A172 (cell line): ENCODE data around the gene DDX3X. TPM values are rescaled to one million over a fixed set of nuclear protein-coding genes. Genes with fewer than 3 reads are reported as not detected.

Source experiments
- DNase-seq: peaks from one replicate; pipeline ENCODE4 v3.0.0-alpha.2; 2015; ENCODE audit warnings: low spot score
- total RNA-seq: library from RNA; depleted of rRNA; stranded (reverse); fragments of >200 nt; shearing (Covaris generic); gene quantifications from 2 replicates; pipeline ENCODE4 v1.2.3, GENCODE V29; 2014

The DDX3X gene
- total RNA-seq, 1 experiment from 2014 or later: 219 TPM

DNA sequence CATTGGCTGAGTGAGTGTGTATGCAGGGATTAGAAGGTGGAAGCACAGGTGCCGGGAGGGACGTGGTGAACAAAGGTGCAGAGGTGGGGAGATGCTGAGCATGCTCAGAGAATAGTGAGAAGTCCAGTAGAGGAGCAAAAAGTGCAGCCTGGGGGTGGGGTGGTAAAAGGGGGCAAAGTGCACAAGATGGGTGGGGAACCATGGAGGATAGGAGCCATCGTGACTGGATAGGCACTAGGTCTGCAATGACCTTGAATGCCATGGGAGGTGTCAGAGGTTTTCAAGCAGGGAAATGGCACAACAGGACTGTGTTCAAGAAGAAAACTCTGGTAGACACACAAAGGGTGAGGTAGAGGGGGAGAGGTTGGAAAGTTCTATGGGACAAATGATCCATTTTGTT is 6.6 kb upstream of the DDX3X start:
- no peak for DNase-seq

DNA sequence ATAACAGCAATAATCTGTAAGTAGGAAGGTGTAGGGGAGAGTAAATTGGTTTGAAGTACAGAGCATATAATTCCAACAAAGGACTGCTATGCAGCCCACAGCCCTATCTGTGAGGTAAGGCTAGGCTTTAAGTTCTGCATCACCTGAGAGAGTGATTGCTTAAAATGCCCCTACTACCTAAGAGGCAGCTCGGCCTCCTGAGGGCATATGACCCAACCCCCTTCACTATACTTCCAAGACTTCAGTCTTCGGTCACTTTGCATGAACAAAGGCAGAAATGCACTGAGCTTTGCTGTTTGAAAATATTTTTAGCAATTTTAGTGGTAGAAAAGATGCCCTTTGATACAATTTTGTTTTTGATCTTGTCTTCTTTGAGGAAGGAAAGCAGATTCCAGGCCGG is 4.9 kb upstream of the DDX3X start:
- DNase-seq: no peak

DNA sequence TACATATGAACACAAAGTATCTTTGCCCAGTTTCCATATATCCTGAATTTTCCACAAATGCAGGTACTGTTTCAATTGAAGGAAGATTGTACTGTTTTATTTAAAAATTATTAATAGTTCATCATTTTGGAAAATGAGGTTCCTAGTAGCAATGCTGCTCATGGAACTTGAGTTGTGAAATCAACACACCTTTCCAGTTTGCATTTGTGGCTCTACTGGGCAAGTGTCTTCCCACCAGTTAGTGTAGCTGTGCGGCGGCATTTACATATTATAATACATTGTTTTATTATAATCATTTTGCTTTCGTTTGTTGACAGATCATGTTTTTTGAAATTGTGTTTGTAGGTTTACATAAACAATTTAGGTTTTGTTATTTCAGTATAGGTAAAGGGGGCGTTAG is 2.0 kb upstream of the DDX3X start:
- no peak for DNase-seq

DNA sequence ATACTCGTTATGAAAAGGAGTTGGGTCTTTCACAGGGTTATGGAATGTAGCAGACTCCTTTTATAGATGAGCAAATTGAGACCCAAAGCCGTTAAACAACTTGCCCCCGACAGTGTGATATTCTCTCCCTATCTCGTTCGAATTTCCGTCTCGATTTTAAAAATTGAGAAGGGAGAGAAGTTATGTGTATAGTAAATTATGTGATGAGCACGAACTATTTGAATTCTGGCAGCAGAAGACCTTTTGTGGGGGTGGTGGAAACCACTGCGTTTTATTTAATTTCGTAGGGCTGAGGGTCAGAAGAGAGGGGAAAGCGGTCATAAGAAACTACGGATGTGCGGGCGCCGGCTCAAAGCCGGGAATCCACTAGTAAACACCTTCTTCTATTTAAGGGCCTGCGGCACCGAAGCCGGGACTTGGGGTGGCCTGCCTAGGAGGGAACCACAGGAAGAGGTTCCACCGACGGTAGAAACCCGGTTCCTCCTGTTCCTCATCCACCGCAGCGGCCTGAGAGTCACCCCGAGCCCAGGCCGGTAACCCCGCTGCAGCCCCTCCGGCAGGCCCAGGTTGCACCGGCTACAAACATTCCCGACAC is 1.5 kb upstream of the DDX3X start:
- peak; percentile 35 for DNase-seq

DNA sequence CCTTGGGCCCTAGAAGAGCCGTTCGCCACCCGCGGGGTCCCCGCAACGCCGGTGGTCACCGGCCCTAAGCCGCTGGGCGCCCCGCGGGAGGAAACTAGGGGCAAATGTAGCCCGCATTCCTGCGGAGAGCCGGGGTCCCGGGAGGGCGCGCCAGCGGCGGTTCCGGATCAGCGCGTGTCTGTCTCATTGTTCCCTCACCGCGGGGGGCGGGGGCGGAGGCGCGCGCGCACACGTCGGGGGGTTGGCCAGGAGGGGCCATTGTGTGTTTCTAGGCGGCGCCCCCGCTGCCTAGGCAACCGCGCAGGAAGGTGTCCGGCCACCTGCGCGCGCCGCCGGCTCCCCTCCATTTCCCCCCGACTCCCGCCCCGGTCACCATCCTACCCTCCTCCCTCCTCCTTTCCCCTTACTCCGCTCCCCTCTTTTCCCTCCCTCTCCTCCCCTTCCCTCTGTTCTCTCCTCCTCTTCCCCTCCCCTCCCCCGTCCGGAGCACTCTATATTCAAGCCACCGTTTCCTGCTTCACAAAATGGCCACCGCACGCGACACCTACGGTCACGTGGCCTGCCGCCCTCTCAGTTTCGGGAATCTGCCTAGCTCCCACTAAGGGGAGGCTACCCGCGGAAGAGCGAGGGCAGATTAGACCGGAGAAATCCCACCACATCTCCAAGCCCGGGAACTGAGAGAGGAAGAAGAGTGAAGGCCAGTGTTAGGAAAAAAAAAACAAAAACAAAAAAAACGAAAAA is 789 bp upstream of the DDX3X start:
- DNase-seq: peak; percentile 83

DNA sequence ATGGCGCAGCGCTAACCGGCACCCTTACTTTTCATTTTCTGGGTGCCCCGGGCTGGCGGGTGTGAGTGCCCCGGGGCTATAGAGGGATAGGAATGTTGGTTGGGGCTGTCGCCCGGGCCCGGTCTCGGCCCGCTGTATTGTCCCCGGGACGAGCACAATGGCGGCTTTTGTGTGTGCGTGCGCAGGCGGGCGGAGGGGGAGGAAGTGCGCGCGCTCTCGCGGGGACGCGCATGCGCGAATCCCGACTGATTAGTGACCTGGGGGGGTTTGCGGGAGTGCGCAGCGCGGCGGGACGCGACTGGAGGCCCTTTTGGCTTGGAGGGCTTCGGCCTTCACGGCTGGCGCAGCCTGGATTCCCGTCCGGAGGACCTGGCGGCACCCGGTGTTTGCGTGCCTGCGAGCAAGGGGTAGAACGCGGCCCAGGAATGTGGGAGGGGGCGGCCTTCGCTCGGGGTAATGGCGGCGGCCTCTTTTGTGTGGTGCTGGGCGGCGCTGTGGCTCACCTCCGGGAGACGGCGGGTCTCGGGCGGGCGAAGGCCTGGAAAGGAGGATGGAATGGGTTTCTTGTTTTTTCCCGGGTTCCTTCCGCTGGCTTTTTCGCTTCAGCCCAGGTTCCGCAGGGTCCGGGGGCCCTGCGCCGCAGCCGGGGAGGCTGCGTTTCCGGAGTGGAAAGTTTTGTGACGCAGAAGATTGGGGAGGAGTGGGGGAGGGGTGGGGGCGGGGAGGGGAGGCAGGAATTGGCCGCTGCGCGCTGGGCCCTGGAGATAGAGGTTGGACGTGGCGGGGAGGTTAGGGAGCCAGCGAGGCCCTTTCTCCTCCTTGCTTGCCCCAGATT is 618 bp downstream of the DDX3X start:
- peak; percentile 69 for DNase-seq

DNA sequence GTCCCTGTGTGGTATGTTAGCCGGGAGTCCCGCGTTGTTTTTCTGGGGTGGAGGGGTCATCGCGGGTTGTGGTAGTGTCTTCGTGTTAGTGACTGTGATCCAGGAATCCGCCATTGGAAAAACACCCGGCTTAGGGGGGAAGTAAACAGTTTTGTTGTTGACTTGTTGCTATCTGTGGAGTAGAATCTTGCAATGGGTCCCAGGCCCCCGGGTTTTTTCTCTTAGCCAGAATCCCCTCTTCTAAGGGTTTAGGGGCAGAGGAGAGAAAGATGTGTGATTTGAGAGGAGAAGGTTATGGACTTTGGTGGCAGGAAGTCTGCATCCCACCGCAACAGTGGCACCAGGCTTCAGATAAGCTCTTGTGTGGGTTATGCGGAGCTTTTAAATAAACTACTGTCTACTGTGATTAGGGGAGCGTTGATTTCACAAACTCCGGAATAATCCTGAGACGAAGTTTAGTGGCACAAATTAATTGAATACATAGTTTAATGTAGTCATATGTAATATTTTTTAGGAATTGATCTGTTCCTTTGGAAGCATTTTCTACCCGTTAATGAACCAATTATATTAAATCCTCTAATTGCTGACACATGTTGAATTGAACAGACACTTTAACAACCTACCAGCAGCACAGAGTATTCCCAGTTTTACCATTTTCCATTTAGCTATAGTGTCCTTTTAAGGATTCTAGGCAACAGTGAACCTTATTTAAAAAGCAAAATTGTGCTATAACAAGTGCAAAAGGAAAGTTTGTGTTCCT is 1.4 kb downstream of the DDX3X start:
- no peak for DNase-seq

DNA sequence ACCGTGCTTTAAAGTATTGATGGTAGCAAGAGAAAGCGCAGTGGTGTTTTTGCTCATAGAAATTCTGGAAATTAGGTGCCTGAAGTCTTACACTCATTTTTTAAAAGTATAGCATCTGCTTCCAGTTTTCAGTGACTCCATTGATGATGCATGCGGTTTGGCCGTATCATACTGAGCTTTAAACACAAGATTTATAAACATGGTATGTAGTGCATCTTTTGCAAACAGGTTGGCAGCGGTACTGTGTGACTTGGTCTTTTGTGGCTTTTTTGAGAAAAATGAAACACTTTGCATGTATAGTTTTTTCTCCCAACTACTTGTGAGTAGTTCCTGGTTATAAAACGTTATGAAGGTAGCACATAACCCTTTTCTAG is 2.0 kb downstream of the DDX3X start:
- DNase-seq: no peak

DNA sequence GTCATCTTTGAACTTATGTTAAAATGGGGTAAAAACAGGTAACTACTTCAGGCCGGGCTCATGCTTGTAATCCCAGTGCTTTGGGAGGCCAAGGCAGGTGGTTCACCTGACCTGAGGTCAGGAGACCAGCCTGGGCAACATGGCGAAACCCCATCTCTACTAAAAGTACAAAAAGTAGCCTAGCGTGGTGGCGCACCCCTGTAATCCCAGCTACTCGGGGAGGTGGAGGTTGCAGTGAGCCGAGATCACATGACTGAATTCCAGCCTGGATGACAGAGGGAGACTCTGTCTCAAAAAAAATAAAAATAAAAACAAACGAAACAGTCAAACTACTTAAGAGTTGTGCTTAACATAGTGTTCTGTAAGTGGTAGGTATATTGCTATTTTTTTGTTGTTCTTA is 2.5 kb downstream of the DDX3X start:
- no peak for DNase-seq

DNA sequence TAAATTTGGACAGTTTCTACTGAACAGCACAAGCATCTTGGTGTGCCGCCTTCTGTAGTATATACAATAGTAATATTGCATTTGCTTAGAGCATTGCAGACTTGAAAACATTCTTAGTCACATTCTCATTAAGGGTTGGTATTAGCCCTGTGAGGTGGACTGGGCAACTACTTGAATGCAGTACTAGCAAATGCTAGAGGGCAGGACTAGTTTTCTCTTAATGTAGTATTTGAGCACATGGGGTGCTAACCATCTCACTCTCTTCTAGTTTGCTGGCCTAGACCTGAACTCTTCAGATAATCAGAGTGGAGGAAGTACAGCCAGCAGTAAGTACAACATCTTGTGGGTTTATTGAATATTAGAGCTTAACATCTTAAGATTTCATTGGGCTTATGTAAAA is 3.2 kb downstream of the DDX3X start:
- no peak for DNase-seq

DNA sequence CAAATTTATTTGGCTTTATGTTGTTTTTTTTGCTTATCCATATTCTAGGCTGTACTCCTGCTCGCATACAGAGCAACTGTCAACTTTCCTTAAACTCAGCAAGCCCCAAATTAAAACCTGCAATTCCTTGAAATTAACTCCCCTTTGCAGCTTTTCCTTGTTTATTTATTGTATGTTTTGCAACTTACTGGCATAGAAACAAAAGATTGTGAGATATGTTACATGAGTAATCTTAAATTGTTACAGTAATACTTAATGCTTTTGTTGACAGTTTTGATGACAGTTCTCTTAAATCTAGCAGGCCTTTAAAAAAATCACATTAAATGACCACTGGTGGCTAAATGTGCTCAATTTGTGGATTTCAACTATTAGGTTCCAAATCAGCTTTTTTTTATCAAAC is 4.5 kb downstream of the DDX3X start:
- DNase-seq: no peak

DNA sequence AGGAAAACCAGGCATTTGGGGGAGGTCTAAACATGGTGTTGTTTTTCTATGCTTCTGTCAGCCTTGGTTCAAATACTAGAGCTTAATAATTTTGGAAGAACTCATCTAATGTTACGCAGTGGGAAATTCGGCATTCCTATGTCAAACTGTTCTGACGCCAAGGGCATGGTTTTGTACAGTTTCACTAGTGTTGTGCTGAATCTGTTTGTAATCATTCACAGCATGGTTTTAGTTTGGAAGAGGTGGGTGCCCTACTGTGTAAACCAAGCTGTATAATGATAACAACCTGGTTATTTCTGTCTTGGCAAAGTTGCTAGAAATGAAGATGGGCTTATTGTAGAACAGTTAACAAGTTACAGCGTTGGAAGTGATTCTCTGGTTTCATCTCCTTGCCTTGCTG is 5.2 kb downstream of the DDX3X start:
- no peak for DNase-seq

DNA sequence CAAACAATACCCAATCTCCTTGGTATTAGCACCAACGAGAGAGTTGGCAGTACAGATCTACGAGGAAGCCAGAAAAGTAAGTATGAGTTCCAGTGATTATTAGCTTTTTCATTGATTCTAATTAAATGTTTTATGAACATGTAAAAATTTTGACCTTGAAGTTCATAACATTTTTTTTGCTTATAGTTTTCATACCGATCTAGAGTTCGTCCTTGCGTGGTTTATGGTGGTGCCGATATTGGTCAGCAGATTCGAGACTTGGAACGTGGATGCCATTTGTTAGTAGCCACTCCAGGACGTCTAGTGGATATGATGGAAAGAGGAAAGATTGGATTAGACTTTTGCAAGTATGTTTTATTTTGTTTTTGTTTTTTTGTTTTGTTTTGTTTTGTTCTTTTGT is 10.1 kb downstream of the DDX3X start:
- DNase-seq: no peak

DNA sequence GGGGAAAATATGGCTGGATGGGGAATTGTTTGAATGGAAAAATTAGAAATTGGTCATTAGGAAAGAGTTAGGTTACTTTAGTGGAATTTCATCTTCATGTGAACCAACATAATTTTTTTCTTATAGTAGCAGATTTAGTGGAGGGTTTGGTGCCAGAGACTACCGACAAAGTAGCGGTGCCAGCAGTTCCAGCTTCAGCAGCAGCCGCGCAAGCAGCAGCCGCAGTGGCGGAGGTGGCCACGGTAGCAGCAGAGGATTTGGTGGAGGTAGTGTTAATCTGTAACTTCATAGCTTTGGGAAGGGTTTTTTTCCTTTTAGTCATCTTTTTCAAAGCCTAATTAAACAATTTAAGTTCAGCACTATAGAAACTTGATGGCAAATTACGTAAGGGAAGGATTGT is 13.2 kb downstream of the DDX3X start:
- no peak for DNase-seq

DNA sequence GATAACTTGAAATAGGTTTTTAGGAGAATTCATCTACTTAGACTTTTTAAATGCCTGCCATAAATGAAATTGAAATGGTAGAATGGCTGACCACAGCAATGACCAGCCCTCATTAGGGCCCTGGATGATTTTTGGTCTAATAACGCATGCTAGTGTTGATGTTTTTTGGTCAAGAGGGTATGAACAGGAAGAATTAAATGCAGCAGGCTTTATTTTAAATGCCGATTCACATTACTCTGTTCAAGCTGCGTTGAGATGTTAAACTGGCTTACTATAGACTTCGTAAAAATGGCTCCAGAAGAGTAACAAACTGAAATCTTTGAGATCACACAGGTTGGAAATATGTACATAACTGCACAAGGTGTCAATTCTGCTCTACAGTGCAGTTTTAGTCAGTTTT is 14.6 kb downstream of the DDX3X start:
- DNase-seq: no peak

DNA sequence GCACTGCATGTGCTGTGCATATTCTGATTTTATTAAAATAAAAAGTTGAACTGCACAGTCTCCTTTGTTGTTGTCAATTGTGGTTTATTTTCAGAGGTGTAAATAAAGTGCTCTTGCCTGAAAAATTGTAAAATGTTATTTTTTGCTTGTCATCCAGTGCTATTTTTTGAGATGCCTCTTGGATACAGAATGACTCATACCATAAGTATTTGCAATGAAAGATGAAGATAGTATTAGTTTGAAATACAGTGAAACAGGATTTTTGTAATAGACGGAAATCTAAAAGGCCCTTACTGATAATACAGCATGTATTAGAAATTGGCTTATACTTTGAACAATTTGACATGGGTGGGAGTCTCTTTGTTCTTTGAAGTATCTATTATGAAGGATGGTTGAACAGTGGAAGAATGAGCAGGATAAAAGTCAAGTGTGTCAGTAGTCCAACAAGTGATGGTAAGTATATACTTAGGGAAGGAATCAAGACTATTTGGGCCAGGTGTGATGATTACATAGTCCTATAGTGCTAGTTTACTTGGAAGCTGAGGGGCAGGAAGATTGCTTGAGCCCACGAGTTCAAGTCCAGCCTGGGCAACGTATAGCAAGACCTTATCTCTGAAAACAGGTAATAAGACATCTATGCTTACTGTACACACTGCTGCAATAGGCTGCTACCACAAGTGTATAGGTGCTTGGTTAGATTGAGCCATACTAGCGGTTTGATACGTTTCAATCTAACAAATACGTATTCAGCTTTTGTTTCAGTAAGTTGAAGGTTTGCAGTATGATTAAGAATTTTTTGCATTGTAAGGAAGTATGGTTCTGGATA is 16.4 kb downstream of the DDX3X start:
- no peak for DNase-seq

DNA sequence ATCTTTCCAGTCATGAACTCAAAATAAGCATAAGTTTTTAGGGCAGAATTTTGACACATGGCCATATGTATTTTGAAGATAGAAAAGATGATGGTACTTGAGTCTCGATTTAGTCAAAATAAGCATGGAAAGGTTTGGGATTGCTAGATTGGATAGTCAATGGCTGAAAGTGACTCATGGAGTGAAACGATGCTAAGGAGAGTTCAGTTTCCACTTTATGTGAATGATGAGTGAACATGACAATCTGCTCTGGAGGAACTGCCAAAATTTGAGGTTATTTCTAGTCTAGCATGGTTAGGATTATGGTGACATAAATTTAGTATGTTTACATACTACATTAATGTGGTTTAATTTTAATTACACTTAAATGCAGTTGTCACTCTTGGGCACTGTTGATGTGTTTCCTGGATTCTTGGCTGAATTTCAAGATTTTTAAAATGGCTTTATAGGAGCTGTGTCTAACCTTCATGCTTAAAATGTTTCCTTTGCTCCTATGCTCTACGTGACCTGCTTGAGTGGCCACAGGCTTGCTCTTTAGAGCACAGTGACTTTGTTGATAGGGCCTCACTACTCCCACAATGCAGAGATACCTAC is 17.1 kb downstream of the DDX3X start:
- no peak for DNase-seq

DNA sequence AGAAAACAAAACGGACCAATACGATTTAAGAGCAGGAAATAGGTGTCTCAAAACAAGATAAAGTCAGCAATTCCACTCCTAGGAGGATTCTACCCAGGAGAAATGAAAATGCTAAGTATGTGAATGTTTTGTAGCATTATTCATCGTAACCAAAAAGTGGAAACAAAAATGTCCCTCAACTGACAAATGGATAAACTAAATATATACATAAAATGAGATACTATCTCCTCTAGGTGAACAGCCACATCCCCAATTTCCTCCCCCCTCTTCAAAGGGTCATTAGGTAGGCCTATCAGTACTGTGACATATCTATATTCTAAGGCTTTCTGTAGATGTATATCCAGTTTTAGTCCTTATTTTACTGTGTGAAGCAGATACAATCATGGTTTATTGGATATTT is 18.0 kb downstream of the DDX3X start:
- no peak for DNase-seq

DNA sequence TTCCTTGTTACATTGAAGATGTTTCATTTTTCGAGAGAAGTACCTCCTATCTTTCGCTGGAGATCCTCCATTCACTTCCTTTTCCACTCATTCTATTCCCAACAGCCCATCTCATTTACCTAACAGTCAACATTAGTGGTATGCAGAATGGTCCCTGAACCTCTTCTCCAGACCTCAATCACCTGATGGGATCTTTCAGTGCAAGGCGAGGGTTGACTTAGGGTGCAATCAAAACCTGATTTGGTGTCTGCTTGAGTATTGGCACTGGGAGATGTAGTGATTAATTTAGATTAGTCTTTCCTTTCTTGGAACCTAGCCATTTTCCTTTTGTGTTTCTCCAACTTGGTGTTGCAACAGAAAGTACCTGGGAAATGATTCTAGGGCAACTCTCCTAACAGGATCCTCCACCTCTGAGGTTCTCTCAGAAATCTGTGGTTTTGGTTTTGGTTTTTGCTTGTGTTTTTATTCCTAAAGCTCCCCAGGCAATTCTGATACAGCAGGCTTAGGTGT is 18.4 kb downstream of the DDX3X start:
- DNase-seq: no peak

DNA sequence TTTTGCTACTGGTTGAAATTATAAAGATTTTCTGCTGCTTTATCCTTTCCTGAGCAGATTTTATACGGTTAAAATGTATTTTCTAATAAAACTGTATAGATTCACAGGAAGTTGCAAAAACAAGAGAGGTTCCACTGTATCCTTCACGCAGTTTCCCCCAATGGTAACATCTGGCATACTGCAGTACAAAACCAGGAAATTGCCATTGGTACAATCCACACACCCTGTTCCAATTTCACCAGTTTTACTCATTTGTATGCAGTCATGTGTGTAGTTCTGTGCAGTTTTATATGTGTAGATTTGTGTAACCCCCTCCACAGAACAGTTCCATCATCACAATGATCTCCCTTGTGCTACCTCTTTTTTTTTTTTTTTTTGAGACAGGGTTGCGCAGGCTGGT is 20.0 kb downstream of the DDX3X start:
- DNase-seq: no peak

DNA sequence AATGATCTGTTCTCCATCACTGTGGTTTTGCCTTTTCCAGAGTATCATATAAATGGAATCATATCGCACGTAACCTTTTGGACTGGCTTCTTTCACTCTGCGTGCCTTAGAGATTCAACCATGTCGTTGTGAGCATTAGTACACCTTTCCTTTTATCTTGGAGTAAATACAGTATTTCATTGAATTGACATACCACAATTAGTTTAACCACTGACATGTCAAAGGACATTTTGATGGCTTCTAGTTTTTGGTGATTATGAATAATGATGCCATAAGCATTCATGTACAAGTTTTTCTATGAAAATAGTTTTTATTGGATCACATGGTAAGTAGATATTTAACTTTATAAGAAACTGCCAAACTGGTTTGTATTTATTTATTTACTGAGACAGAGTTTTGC is 35.2 kb downstream of the DDX3X start:
- DNase-seq: no peak
